GM18870 (cell line): ENCODE measurements around the gene CD226.
A peak's percentile ranks its signal among the peaks of the same experiment; 100 is the strongest.
"Not testable (repeated sequence)": the region's sequence is repeated elsewhere in the genome, so short reads cannot be mapped to it uniquely, and the experiment has no call there.

ENCODE experiments used
- ATAC-seq: cut with Tn5 transposase; IDR thresholded peaks from one replicate; pipeline ENCODE4 v1.9.1; 2021; ENCODE audit warnings: moderate library complexity; ENCODE audit not compliant: unreplicated experiment

The CD226 gene

DNA sequence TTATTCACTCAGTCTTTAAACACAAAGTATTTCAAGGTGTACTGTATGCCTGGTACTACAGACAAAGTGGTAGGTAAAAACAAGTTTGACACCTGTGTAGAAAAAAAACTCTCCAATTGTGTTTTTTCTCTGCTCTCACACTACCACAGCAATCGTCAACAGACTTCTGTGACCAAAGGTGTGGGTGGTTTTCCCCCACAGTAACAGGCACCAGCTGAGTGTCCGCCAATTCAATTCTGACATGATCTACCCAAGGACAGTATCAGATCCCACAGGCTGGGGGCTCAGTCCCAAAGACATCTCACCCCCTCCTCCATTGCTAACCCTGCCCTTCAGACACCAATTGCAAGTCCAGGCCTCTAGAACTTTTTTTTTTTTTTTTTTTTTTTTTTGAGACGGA is 71.2 kb downstream of the CD226 start:
- no peak for ATAC-seq

DNA sequence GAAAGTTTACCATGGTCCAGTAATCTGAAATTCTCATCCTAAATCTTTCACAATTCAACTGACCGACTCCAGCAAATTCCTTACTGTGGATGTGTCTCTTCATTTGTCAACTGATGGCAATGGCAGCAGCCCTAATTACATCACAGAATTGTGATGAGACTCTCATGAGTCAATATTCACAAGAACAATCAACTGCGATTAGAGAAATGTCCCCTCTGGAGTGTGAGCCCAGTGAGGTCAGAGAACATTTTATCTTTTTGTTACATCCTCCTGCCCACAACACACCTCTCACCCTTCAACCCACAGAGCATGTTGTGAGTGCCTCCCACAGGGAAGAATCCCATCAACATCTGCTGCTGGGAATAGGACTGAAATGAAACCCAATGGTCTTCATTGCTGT is 73.6 kb downstream of the CD226 start:
- ATAC-seq, result no peak

DNA sequence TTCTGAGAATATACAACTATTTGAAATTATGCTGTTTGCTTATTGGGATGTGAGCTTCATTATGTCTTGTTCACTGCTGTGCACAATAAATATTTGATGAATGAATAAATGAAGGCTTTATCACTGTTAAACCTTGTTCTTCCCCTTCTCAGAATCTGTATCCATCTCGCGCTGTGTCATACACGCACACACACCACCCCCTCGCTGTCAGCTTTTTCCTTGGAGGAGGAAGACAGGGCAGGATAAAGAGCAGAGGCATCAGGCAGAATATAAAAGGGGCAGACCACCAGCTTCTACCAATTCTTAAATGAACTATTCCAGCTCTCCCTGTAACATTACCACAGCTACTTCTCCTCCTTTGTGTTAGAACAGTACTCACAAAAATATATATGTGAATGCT is 75.0 kb downstream of the CD226 start:
- ATAC-seq, result no peak

DNA sequence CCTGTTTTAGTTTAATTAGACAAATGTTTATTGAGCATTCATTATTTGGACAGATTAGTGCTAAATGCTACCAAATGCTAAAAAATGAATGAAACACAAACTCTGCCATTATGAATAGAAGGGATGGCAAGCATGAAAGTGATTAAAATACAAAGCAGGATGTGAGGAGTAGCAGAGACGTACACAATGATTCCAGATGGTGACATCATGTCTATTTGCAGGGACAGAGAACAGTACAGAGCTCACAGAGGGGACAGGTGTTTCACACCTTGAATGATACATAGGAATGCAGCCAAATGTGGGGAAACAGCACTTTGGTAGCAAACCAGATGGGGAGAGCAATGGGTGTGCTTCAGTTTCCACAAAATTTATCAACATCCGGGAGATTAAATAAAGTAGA is 76.3 kb downstream of the CD226 start:
- ATAC-seq, result no peak

DNA sequence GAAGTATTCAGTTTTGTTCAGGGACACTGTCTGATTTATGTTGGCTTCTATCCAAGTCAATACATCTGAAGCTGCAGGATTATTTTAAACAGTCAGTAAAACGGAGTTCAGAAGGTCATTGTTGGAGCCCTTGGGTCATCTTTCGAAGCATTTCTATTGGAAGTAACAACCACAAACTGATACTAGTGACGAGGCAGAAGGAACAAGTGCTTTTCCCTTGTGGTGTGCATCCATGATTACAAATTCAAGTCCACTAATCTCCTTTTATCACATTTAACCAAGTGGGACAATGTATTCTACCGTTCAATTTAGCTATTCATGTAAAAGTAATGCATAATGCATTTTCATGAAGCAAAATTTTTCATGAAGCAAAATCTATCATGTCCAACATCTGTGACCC is 76.9 kb downstream of the CD226 start:
- no peak for ATAC-seq

DNA sequence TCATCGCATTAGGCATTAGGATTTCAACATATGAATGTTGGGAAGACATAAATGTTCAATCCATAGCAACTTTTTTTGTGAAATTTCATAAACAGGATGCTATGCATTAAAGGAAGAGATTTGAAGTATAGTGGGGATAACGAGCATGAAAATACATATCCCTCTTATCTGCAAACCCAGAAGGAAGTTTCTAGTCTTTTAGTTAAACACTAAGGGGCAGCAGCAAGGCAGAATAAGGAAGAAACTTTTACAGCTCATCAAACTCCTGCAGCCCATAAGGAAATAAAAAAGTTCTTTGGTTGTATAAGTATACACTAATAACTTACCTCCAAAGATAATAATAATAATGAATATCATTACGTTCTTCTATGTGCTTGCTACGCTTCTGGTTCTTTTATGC is 81.5 kb downstream of the CD226 start:
- no peak for ATAC-seq

DNA sequence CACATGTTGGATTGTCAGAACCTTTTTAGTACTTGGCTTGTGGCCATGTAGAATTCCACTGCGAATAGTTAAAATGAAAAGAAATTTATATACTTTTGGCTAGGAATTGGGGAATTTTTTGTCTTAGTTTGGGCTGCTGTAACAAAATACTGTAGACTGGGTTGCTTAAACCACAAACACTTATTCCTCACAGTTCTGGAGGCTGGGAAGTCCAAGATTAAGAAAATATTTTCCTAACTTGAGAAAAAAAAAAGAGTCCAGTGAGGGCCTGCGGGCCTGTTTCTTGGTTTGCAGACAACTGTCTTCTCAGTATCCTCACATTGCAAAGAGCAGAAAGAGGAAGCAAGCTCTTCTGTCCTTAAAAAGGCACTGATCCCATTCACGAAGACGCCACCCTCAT is 81.9 kb downstream of the CD226 start:
- ATAC-seq, result no peak

DNA sequence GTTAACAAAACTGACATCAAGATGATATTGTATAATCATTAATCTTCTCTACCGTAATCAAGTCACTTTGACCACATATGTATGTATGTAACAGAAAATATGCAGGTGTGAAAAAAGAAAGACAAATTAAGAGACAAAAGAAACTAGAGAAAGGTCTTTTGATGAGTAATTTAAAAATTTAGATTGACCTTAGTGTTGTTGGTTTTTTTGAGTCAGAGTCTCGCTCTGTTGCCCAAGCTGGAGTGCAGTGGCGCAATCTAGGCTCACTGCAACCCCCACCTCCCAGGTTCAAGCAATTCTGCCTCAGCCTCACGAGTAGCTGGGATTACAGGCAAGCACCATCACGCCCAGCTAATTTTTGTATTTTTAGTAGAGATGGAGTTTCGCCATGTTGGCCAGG is 82.9 kb downstream of the CD226 start:
- ATAC-seq, result peak; percentile 91

DNA sequence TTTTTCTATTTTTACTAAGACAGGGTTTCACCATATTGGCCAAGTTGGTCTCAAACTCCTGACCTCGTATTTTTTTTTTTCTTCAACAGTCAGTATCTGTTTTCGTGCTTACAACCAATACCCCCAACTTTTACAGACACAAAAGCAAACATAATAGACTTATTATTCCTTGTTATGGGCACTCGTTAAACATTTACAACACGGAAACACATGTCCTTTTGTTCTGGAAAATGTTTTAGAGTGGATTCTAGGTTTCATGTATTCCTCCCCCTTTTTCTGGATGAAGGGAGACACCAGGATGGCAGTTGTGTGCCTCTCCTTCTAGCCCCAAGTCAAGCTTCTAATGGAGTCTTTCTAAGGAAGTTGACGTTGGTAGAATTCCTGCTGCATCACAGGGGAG is 88.8 kb downstream of the CD226 start:
- ATAC-seq, result no peak

DNA sequence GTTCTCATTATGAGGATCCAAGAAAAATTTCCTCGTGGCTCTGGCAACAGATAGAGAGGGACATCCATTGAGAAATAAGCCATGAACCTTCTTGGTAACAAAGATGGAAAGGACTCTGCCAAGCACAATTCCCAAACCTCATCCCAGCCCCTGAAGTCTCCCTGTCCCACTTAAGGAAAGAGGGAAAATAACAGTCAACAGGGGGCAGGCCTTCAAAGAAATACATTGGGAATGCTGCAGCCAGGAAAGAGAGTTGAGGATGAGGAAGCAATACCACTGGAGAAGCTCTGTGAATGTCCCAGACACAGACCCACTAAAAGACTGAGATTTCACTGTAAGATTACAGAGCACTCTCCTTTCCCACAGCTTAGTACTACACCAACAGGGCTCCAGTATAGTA is 93.2 kb downstream of the CD226 start:
- ATAC-seq, result no peak

DNA sequence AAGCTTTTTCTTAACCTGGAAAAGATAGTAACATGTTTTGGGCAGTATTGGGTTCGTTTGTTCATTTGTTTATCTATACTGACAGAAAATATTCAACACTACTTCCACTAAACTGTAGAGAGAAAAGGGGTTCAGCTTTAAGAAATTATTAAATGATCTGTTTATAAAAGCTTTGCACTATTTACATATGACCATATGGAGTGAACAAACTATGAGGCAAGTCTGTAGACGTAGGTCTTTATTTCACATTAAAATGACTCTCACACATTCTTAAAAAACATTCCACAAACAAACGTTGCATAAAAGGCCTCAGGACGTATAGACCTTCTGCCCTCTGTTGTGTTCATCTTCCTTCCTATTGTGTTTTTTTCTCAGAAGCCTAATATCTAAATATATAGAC is 94.6 kb downstream of the CD226 start:
- ATAC-seq, result no peak

DNA sequence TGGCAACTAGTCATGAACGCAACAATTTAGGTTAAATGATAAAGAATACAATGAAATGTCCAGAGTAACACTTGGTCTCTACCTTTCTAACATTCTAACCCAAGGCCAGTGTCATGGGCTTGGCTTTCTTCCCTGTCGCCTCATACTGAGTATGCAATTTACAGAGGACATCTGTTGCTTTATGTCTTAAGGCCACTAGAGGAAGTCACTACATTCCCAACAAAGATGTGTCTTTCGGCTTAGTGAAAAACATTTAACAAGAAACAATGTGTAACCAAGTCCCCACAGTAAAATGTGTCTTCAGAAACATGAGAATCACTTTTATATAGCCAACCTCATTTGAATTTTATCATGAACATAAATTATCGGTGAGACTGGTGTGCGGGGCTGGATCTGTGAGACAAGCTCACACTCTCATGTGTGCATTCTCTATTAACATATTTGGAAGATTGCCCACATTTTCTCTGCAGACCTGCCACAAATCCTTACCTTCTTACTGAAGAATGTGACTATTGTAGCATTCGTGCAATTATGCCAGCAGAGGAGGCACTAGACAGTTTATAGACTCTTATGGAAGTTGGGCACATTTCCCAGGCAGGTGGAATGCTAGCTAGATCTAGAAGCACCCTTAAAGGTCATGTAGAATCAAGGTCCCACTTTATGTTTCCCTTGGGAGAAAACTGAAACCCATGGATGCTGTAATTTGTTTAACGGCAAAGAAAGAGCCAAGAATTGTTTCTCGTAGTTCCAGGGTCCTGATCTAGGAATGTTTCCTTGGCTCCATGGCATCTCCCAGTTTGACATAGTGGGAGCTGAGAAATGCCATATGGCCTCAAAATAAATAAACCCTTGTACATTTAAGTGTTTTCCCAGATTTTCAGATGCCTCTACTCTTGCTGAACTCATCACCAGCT is 101.8 kb downstream of the CD226 start:
- ATAC-seq, result no peak

DNA sequence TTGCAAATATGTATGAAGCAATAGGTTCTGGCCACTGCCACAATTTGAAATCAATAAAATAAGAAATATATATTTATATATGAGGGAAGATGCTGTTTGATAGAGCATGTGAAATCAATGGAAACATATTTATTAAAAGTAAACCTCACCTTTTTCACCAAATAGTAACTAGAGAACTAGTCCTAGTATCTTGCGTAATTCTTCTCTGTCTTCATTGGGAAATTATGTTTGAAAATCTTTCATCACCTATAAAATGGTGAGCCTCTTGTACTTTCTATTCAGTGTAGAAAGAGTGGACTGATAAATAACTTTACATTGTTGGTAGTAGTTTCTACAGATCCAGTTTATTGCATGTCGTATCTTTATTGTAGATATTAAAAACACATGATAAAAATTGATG is 103.0 kb downstream of the CD226 start:
- no peak for ATAC-seq

DNA sequence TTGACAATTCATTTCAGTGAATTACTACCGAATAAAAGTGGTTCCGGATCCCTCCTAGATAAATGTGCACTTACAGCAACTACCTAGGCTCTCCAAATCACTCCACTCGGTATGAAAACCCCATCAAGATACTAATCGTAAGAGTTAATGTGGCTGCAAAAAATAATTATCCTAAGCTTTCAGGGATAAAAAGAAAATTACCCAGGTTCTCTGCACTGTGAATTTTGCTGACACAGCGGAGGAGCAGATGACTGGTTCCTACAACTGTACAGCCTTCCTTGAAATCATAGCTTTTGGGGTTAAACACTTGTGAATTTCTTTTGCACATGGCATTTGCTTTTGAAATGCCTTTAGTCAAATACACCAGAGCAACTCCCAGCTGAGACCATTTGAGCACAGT is 104.7 kb downstream of the CD226 start:
- ATAC-seq, result no peak

DNA sequence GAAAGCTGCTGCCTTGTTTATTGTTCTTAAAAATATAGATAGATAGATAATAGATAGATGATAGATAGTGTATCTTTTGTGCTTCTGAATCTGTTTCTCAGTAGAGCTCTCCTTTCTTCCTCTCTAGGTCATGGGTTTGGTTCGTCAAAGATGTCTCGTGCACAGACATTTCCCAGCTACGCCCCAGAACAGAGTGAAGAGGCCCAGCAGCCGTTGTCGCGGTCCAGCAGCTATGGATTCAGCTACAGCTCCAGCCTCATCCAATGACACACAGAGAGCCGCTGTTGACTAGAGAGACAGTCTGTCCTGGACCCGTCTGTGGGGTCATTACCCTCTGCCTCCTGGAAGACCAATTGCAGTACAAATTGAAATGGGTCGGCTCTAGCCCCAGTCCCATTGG is 106.6 kb downstream of the CD226 start:
- ATAC-seq, result no peak

DNA sequence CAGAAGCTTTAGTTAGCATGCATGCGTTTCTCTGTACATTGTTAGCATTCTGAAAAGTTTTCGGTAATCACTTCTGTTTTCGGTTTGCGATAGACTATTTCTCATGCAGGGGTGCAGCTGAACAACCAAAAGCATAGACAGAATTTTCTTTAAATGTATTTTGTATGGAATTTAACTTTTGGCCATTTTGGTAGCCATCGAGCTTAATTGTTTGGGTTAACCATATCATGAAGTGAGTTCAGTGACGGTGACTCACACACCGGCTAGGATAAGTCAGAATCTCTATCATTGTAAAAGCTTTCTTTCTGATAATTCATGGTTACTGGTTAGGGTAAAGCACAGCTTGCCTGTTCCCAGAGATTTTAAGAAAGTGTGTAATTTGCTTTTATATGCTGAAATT is 107.2 kb downstream of the CD226 start:
- ATAC-seq, result no peak

DNA sequence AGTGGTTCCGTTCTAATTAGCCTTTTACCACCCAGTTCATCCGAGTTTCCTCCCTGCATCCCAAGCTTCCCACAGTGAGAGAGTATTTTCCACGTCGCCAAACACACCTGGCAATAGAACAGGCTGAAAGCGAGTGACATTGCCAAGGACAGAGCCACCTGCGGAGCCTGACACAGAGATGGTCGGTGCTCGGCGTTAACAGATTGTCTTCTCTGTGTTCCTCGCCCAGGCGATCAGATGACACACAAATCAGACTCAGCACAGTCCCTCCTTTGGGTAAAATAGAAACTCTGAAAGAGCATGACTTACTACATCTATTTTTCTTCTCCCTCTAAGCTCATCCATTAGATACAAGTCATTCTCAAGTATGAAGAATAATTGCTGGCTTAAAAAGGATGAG is 107.7 kb downstream of the CD226 start:
- no peak for ATAC-seq

DNA sequence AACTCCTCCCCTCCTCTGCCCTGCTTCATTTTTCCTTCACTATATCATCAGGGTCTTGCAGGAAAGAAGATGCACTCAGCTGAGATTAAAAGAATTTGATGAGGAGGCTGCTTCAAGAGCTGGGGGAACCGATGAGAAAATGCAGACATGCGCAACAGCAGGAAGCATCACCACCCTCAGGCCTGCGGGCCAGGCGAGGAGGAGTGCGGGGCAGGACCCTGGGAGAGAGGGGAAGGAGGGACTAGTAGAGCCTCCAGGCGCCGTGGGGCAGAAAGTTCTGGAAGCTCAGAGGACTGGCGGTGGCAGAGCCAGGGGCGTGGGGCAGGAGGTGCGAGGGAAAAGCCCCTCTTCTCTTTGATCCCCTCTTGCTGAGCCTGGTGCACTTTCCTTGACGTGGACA is 108.2 kb downstream of the CD226 start:
- no peak for ATAC-seq

DNA sequence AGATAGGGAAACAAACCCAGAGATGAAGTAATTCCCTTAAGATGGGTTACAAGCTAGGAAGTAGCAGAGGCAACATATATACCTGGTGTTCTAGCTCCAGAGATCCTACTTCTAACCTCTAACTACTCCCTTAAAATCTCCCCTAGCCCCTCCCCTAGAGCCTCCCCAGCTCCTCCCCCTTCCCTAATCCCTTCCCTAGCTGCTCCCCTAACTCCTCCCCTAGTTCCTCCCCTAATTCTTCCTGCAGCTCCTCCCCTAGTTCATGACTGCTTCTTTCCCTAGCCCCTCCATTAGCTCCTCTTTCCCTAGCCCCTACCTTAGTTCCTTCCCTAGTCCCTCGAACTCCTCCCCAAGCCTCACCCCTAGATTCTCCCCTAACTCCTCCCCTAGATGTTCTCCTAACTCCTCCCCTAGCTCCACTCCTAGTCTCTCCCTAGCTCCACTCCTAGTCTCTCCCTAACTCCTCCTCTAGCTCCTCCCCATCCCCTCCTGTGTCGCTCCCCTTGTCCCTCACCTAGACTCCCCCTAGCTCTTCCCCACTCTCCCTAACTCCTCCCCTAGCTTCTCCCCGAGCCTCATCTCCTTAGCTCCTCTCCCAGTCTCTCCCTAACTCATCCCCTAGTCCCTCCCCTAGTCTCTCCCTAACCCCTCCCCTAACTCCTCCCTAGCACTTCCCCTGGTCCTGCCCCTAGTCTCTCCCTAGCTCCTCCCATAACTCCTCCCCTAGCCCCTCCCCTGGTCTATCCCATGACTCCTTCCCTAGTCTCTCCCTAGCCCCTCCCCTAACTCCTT is 108.9 kb downstream of the CD226 start:
- no peak for ATAC-seq

DNA sequence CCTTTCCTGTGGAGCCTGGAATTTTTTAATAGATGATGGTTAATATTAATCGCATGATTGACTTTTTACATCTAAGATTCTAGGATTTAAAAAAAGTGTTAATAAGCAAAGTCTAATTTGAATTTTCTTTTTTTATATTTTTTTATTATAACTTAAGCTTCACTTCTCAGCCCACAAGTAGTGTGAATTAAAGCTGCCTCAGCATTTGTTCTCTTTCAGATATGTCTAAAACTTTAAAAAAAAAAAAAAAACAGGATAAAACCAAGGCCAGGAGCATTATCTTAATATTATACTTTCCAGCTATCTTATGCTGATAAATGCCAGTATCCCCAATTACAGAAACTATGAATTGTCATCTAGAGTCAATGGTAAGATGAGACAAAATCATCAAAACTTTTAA is 109.7 kb downstream of the CD226 start:
- ATAC-seq, result no peak

DNA sequence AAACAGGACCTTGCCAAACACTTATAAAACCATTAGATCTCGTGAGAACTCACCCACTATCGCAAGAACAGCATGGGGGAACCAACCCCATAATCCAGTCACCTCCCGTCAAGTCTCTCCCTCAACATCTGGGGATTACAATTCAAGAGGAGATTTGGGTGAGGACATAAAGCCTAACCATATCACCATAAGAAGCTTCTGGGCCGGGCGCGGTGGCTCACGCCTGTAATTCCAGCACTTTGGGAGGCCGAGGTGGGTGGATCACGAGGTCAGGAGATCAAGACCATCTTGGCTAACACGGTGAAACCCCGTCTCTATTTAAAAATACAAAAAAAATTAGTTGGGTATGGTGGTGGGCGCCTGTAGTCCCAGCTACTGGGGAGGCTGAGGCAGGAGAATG is 112.7 kb downstream of the CD226 start:
- ATAC-seq, result not testable (repeated sequence)

DNA sequence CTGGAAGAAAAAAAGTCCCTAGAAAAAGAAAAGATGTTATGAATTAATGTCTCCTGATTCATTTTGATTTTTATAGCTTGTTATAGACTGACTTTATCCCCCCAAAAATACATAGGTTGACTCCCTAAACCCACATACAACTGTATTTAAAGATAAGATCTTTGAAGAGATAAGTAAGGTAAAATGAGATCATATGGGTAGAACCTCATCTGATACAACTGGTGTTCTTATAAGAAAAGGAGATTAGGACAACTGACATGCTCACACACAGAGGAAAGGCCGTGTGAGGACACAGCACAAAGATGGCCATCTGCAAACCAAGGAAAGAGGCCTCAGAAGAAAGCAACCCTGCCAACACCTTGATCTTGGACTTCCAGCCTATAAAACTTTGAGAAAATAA is 117.5 kb downstream of the CD226 start:
- no peak for ATAC-seq
